ENCODE results near the gene MPC2.

GRCh38 chr1:167882376-167882775 lies 54.5 kb downstream of the MPC2 start:
- TF ChIP-seq, protein P1, sequence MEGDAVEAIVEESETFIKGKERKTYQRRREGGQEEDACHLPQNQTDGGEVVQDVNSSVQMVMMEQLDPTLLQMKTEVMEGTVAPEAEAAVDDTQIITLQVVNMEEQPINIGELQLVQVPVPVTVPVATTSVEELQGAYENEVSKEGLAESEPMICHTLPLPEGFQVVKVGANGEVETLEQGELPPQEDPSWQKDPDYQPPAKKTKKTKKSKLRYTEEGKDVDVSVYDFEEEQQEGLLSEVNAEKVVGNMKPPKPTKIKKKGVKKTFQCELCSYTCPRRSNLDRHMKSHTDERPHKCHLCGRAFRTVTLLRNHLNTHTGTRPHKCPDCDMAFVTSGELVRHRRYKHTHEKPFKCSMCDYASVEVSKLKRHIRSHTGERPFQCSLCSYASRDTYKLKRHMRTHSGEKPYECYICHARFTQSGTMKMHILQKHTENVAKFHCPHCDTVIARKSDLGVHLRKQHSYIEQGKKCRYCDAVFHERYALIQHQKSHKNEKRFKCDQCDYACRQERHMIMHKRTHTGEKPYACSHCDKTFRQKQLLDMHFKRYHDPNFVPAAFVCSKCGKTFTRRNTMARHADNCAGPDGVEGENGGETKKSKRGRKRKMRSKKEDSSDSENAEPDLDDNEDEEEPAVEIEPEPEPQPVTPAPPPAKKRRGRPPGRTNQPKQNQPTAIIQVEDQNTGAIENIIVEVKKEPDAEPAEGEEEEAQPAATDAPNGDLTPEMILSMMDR (conservative IDR thresholded peaks at IDR 0.05 in 1 of 2, IDR thresholded peaks at IDR 0.05 in 1 of 2; ENCODE audit: extremely low read depth in 1 of 2, insufficient read depth in 1 of 2, low read depth in 1 of 2, low read length in 2 of 2) = no peak
- TF ChIP-seq EZH2 (IDR thresholded peaks at IDR 0.05; ENCODE audit: borderline replicate concordance, low read length) = no peak
